HG03558 (cell line): ENCODE measurements around the gene RGS6.

Source experiments
- ATAC-seq: cut with Tn5 transposase; IDR thresholded peaks from one replicate; pipeline ENCODE4 v1.9.1; 2021; ENCODE audit warnings: moderate number of reproducible peaks; ENCODE audit not compliant: unreplicated experiment; ENCODE audit errors: extremely low read depth

Gene RGS6

DNA sequence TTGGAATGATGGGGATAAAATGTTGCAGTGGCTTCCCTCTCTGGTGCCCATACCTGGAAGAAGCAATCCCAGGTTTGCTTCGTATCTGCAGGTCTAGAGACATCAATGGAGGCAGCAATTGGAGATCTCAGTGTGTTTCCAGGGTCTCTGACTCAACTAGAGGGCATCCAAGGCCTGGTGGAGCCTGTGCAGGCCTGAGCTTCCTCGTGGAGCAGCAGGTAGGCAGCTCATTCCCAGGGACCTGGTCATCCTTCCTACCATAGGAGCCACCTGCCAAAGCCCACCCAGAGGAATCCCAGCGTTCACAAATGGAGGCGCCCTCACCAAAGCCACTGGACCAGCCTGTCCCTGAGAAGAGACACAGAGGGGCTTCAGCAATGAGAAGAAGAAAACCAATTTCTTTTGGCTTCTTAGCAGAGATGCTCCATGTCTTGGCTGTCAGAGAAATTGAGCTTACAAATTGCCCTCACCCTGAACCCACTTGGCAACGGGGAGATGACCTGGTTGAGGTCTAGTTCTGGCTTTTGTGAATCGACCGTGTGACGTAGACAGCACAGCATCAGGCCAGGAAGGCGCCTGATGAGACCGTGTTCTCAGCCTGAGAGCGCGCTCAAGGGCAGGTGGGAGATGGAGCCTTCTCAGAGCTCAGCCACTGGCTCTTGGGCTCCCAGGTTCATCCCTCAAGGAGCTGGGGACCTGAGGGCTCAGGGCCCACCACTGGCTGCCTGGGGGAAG is 678.0 kb downstream of the RGS6 start:
- no peak for ATAC-seq

DNA sequence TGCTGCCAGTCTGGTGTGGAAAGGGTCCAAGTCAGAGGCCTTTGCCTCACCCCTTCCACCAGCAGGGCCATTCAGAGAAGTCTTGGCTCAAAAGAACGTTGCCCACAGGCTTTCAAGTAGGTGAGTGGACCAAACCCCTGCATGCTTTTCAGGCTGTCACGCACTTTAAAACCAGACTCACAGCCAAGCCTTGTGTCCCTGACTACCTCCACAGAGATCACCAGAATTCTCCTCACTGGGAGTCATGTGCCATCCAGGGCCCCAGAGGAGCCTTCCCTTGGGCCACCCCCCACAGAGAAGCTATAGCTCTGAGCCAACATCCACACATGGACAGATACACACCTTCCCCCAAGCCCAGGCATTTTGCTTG is 678.6 kb downstream of the RGS6 start:
- ATAC-seq, result no peak

DNA sequence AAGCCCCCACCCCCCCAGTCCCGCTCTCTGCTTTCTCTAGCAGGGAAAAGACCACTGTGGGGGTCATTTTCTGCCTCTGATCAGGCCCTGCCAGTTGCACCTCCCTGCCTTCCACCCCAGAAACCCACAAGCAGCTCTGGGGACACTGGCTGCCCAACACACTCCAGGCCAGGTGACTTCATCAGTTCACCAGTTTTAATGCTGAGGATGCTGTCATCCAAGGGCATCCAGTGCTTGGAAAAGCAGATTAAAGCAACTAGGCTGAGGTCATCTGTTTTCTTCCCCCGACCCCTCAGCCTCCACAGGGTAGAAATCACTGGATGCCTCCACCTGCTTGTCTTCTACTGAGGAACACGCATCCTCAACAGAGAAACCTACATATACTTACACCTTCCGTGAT is 679.3 kb downstream of the RGS6 start:
- no peak for ATAC-seq

DNA sequence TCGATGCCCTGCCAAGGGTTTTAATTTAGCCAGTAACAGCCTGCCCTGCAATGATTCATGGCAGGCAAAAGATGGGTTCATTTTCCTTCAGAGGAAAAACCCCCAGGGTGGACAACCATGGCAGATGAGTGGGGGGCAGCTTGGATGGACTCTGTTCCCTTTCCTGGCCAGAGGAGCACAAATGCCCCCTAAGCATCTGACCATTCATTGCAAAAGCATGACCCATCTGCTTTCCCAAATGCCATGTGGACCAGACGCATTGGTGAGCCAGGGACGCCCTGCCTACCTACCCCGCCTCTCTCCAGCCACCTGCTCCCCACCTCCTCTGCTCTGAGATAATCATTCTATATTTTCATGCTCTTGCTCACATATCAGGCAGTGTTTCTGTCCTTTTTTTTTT is 679.8 kb downstream of the RGS6 start:
- no peak for ATAC-seq

DNA sequence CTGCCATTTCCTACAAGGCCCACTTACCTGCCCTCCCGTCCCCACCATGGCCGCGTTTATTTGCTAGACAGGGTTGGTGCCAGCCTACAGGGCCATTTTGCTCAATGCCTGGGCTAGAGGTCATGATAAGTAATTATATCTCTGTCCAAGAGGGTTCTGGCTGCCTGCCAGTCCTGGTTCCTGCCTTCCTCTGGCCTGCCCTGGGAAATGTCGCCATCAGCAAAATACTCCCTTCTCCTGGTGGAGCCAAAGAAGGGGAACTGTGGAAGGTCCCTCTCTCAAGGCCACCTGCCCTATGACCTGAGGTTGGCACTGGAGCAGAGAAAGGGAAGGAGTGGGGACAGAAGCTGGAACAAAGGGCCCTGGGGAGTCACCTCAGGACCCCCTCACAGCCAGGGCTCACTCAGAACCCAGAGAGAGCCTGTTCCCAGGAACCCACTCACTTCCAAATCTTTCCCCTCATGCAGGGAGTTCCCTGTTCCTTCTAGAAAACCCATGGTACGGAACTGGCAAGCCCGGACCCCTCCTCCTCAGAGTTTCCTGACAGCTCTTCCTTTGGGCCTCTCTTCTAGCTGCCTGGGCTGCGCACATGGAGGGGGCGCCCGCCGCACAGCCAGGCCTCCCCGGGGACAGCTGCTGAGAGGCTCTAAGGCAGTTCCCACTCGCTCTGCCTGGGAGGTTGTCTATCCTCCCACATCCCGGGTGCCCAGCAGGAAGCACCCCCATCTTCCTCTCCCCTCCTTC is 681.2 kb downstream of the RGS6 start:
- no peak for ATAC-seq

DNA sequence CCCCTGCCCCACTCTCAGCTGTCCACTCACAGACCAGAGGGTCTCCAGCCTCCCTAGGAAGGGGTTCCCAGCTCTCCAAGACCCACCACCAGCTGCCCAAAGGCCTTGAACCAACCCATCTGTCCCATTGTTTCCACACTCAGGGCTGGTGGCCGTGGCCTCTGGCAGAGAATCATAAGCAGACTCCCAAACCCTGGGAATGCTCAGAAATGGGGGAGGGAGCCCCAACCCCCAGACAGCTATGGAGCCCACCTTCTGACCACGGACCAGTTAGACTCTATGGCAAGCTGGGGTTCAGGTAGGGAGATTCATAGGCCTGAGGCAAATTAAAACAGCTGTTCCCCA is 681.7 kb downstream of the RGS6 start:
- no peak for ATAC-seq

DNA sequence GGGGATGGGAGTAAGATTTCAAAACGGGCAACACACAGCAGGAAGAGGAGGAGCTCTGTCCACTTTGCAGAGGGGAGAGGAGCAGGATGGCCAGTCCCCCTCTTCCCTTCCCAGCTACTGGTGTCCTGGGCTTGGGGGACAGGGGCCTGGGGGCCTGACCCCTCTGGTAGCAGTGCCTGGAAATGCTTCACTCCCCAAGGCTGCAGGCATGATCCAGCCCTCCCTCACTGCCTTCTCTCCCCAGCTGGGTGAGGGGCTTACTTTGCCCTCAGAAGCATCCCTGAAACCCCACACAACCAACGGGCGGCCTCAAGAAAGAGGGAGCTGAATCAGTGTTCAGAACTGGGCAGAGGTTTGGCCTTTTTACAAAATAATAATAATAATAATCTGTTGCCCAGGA is 682.1 kb downstream of the RGS6 start:
- ATAC-seq, result no peak

DNA sequence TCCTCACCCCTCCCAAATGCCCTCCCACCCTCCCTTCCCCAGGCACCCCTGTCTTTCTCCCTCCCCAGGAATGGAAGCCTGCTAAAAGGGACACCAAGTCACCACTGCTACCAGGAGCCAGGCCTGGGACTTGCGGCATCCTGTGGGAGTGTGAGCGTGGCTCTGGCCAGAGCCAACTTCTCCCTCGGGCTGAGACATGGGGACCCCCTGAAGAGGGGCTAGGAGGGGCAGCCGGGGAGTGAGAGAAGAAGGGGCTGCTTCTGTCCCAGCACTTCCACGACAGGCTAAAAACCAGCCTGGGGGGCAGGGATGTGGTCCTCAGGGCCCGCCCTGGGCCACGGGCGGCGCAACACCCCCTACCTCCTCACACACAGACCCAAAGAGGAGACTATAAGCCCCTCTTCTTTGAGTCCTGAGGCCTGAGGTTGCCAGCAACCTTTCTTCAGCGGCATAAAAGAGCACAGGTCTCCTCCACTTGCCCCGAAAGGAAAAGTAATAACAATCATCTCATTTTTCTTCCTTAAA is 682.7 kb downstream of the RGS6 start:
- no peak for ATAC-seq

DNA sequence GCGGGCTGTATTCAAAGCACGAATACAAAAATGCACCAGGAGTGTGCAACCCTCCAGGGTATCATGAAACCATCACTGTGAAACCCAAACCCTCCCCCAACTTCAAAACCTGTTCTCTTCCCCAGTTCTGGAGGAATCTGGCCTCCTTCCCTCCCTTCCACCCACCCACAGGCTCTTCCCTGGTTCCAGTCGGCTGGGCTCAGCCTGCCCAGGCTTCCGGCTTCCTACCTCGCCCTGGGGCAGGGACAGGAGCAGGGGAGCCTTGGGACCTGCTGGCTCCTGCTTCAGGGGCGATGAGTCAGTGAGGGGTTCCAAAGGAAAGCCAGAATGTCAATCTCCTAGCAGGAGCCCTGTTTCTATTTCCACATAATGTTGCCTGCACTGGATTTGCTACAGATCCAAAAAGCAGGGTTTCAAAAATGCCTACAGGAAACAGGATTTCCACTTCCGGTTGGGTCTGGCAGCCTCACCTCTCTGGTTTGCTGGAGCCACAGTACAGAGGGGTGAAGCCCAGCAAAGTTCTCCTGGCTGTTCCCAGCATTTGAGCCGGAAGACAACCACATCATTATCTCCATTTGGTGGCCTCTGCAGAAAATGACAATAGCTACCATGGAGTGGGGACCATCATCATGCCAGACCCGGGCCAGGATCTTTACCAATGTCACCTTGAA is 683.4 kb downstream of the RGS6 start:
- ATAC-seq, result no peak
